Measurements from ENCODE around the gene LAMB4.

The LAMB4 gene

GRCh38 chr7:108078211-108078673 lies 51.9 kb downstream of the LAMB4 start:
- no peak for DNase-seq
- Histone ChIP-seq H3K79me2 (ENCODE audit: low read length) (no peaks in the 10 kb centered on the region), H3K27me3 (replicated peaks; ENCODE audit: insufficient read depth, low read length) (no peaks in the 10 kb centered on the region), H3K9me3 (replicated peaks; ENCODE audit: insufficient read depth, low read length) (no peaks in the 10 kb centered on the region), H3K9me2 (replicated peaks; ENCODE audit: insufficient read depth, low read length) (no peaks in the 10 kb centered on the region), H3K4me3 (ENCODE audit: low read length) (no peak overlapping the region), H3K4me2 (ENCODE audit: low read depth, low read length) (no peak overlapping the region), H3K27ac (ENCODE audit: low read length) (no peak overlapping the region), H3F3A (ENCODE audit: insufficient read depth, low read length) (no peaks in the 10 kb centered on the region), H2AFZ (ENCODE audit: low read length) (no peak overlapping the region), H3K4me1 (ENCODE audit: low read length) (no peaks in the 10 kb centered on the region), H3K36me3 (replicated peaks; ENCODE audit: insufficient read depth, low read length) (no peaks in the 10 kb centered on the region), H4K20me1 (ENCODE audit: insufficient read depth, low read length) (no peaks in the 10 kb centered on the region), H3K9ac (ENCODE audit: low read length) (no peak overlapping the region)
- TF ChIP-seq CTCF (IDR thresholded peaks at IDR 0.05; ENCODE audit: low read length) (no peak), EZH2 (optimal IDR thresholded peaks at IDR 0.05; ENCODE audit: low read depth, low read length) (no peak), EZH2phosphoT487 (IDR thresholded peaks at IDR 0.05; ENCODE audit: low read length) (no peak)

- Histone ChIP-seq H3K9me3 (replicated peaks; ENCODE audit: insufficient read depth, low read length) (no peaks in the 10 kb centered on the region), H3K4me2 (ENCODE audit: low read depth, low read length) (no peak overlapping the region), H3K36me3 (replicated peaks; ENCODE audit: insufficient read depth, low read length) (no peaks in the 10 kb centered on the region), H2AFZ (ENCODE audit: low read length) (no peak overlapping the region), H3K79me2 (ENCODE audit: low read length) (no peaks in the 10 kb centered on the region), H3K9ac (ENCODE audit: low read length) (no peak overlapping the region), H3K27ac (ENCODE audit: low read length) (no peak overlapping the region), H3K27me3 (replicated peaks; ENCODE audit: insufficient read depth, low read length) (no peaks in the 10 kb centered on the region), H3K4me1 (ENCODE audit: low read length) (no peaks in the 10 kb centered on the region), H4K20me1 (ENCODE audit: insufficient read depth, low read length) (no peaks in the 10 kb centered on the region), H3K4me3 (ENCODE audit: low read length) (no peak overlapping the region), H3K9me2 (replicated peaks; ENCODE audit: insufficient read depth, low read length) (no peaks in the 10 kb centered on the region), H3F3A (ENCODE audit: insufficient read depth, low read length) (no peaks in the 10 kb centered on the region)
- TF ChIP-seq EZH2phosphoT487 (IDR thresholded peaks at IDR 0.05; ENCODE audit: low read length) (no peak), EZH2 (optimal IDR thresholded peaks at IDR 0.05; ENCODE audit: low read depth, low read length) (no peak), CTCF (IDR thresholded peaks at IDR 0.05; ENCODE audit: low read length) (no peak)
- DNase-seq, result no peak
Measured at GRCh38 chr7:108077709-108078108, 52.5 kb downstream of the LAMB4 start.

- no peaks in the 10 kb centered on the region for H3K36me3 ChIP-seq (replicated peaks; ENCODE audit: insufficient read depth, low read length)
- no peaks in the 10 kb centered on the region for H3K4me1 ChIP-seq (ENCODE audit: low read length)
- H4K20me1 ChIP-seq (ENCODE audit: insufficient read depth, low read length), result no peaks in the 10 kb centered on the region
- H3K27ac ChIP-seq (ENCODE audit: low read length), result no peak overlapping the region
- H3K4me2 ChIP-seq (ENCODE audit: low read depth, low read length), result no peak overlapping the region
- no peak overlapping the region for H3K9ac ChIP-seq (ENCODE audit: low read length)
- H3K9me3 ChIP-seq (replicated peaks; ENCODE audit: insufficient read depth, low read length), result no peaks in the 10 kb centered on the region
- H3K4me3 ChIP-seq (ENCODE audit: low read length), result no peak overlapping the region
- no peaks in the 10 kb centered on the region for H3K79me2 ChIP-seq (ENCODE audit: low read length)
- TF ChIP-seq EZH2 (optimal IDR thresholded peaks at IDR 0.05; ENCODE audit: low read depth, low read length) (no peak), EZH2phosphoT487 (IDR thresholded peaks at IDR 0.05; ENCODE audit: low read length) (no peak), CTCF (IDR thresholded peaks at IDR 0.05; ENCODE audit: low read length) (no peak)
- H3F3A ChIP-seq (ENCODE audit: insufficient read depth, low read length), result no peaks in the 10 kb centered on the region
- no peaks in the 10 kb centered on the region for H3K9me2 ChIP-seq (replicated peaks; ENCODE audit: insufficient read depth, low read length)
- no peak for DNase-seq
- no peak overlapping the region for H2AFZ ChIP-seq (ENCODE audit: low read length)
- H3K27me3 ChIP-seq (replicated peaks; ENCODE audit: insufficient read depth, low read length), result no peaks in the 10 kb centered on the region
Measured at GRCh38 chr7:108076156-108076555, 54.0 kb downstream of the LAMB4 start.
